Fibroblast of skin of right quadriceps (primary cell): ENCODE measurements around the gene DSP.

Experiments used
- DNase-seq: peaks from one replicate; pipeline ENCODE4 v3.0.0-alpha.2; 2013

Gene DSP, protein sequence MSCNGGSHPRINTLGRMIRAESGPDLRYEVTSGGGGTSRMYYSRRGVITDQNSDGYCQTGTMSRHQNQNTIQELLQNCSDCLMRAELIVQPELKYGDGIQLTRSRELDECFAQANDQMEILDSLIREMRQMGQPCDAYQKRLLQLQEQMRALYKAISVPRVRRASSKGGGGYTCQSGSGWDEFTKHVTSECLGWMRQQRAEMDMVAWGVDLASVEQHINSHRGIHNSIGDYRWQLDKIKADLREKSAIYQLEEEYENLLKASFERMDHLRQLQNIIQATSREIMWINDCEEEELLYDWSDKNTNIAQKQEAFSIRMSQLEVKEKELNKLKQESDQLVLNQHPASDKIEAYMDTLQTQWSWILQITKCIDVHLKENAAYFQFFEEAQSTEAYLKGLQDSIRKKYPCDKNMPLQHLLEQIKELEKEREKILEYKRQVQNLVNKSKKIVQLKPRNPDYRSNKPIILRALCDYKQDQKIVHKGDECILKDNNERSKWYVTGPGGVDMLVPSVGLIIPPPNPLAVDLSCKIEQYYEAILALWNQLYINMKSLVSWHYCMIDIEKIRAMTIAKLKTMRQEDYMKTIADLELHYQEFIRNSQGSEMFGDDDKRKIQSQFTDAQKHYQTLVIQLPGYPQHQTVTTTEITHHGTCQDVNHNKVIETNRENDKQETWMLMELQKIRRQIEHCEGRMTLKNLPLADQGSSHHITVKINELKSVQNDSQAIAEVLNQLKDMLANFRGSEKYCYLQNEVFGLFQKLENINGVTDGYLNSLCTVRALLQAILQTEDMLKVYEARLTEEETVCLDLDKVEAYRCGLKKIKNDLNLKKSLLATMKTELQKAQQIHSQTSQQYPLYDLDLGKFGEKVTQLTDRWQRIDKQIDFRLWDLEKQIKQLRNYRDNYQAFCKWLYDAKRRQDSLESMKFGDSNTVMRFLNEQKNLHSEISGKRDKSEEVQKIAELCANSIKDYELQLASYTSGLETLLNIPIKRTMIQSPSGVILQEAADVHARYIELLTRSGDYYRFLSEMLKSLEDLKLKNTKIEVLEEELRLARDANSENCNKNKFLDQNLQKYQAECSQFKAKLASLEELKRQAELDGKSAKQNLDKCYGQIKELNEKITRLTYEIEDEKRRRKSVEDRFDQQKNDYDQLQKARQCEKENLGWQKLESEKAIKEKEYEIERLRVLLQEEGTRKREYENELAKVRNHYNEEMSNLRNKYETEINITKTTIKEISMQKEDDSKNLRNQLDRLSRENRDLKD (N-terminal part only)

DNA sequence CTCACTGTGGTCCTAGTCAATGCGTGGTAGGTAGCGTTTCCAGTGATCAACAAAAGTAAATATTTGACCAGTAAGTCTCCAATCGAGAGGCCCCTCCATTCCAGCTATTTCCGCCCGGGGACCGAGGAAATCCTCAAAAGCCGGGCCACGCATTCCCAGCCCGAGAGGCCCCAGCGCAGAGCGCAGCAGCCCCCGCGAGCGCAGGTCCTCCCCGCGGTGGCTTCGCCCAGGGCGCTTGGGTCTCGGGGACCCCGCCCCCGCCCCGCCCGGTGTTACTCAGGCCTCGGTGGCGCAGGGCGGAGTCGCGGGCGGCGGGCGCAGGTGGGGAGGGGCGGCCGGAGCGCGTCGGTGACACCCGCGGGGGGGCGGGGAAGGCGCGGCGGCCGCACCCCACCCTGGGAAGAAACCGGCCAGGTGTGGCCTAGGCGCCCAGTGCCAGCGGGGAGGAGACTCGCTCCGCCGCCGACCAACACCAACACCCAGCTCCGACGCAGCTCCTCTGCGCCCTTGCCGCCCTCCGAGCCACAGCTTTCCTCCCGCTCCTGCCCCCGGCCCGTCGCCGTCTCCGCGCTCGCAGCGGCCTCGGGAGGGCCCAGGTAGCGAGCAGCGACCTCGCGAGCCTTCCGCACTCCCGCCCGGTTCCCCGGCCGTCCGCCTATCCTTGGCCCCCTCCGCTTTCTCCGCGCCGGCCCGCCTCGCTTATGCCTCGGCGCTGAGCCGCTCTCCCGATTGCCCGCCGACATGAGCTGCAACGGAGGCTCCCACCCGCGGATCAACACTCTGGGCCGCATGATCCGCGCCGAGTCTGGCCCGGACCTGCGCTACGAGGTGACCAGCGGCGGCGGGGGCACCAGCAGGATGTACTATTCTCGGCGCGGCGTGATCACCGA, at the start of gene DSP:
Gene DSP, plus strand, starts transcription at position 497 of the 890 bp plus-strand sequence. Its CDS starts 245 bp downstream, at position 742.
- DNase-seq: peak; percentile 50

DNA sequence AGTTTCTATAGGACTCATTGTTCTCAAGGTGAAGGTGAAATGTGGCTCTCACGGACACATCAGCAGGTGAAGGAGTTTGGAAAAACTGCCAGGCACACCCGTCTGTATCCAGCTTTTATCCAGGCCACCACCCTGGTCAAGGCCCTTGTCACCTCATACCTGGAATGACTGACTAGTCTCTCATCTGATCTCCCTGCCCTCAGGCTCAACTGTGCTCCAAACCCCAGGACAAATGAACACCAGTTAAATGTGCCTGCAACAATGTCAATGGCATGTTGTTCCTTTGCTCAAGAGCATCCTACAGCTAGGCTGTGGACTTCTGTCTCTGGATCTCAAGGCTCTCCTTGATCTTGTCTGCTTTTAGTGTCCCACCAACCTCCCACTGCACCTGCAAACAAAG, 47.6 kb upstream of the DSP start:
- DNase-seq: no peak

DNA sequence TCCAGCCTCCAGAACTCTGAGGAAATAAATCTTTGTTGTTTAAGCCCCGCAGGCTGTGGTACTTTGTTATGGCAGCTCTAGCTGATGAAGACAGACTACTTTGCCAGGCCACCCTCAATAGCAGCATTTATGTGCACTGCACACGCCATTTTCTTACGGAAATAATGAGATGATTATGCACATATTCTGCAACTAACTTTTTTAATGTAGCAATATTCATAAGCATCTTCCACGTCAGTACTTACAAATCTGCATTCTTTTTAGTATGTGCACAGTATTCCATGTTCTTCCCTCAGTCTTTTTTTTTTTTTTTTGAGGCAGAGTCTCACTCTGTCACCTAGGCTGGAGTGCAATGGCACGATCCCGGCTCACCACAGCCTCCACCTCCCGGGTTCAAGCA, 46.8 kb upstream of the DSP start:
- DNase-seq: no peak

DNA sequence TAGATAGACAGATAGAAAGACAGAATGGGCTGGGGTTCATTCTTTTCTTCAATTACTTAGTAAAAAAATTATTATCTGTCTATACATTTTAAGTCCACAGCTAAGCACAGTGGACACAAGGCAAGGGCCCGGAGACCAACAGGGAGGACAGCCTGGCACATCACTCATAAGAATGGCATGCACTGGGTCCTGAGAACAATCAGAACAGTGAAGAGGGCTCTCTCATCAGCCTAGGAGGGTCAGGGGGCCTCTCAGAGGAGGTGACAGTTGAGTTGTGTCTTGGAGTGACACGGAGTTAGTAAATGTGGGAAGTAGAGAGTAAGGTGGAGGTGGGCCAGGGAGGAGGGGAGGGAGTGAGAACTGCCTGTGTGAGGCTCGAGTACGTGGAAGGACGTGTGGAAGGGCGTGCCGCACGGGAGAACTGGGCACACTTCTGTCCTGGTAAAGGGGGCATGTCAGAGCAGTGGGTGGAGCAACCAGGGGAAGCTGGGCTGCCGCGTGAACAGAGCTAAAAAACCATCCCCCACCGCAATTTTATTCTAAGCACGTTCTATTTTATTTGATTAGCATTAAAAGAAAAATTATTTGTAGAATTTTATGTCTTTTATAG, 45.1 kb upstream of the DSP start:
- DNase-seq: no peak

DNA sequence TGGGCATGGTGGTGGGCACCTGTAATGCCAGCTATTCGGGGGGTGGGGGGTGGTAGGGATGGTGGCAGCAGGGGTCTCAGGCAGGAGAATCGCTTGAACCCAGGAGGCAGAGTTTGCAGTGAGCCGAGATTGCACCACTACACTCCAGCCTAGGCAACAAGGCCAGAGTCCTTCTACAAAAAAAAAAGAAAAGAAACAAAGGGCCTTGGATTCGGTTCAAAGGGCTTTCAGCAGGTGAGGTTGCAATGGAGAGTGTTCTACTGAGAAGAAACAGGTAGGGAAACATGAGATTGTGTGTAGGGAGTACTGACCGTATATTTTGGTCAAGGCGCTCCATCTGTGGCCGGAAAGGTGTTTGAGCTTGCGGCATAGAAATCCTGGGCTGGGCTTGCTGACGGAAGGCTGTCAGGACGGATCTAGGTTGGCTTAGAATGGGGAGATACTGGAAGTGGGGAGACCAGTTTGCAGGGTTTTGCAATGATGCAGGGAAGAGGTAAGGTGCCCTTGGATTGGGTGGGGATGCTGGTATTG, 40.7 kb upstream of the DSP start:
- no peak for DNase-seq

DNA sequence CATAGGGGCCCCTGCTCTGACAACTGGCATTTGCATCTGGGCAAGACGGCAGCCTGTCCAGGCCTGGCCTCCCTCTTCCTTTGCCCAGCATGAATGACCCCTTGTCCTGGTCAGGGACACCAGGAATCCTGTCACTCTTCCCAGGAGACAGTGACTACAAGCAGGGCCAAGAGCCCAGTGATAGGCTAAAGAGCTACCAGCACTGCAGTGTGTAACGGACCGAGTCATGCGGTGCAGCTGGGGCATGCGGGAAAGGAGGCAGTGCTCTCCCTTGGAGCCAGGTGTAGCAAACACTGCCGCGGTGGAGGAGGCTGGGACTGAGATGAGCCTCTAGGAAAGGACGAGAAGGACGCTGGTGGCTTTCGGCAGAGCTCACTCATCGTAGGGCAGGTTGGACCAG, 38.7 kb upstream of the DSP start:
- no peak for DNase-seq

DNA sequence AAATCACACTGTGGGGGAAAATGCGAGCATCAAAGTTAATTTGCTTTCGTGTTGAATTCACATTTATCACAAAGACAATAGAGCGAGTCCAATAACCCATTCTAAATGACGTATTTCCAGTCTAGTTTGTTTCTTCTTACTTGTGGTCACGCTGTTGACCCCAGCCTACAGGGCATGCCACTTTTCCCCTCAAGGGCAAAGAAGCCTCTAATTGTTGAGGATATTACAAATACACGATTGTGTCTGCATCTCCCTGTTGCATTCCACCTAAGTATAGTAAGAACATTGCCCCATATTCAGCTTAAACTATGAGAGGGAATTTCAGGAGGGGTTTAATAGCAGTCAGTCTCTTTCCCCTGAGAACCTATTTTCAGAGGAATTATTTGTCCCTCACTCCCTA, 37.4 kb upstream of the DSP start:
- no peak for DNase-seq

DNA sequence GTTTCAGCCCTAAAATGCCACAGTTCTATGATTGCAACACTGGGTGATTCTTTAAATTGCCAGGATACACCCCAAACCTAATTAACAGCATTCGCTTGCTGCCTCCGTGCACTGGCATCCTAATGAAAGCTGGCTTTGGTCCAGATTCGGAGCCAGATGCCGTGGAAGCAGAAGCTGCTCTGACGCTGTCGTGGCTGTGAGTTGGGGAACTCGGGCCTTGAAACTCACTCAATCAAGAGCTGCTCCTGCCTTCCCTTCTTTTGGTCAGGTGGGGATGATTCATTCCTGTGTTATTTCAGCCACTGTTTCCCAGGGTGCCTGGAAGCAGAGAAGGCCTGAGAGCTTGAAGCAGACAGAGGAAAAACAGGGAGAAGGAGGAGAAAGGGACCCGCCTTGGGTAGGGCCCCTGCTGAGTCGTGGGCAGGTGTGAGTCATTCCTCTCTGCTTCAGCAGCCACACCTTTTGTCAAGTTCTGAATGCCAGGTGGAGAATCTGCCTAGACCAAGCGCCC, 36.2 kb upstream of the DSP start:
- peak; percentile 77 for DNase-seq

DNA sequence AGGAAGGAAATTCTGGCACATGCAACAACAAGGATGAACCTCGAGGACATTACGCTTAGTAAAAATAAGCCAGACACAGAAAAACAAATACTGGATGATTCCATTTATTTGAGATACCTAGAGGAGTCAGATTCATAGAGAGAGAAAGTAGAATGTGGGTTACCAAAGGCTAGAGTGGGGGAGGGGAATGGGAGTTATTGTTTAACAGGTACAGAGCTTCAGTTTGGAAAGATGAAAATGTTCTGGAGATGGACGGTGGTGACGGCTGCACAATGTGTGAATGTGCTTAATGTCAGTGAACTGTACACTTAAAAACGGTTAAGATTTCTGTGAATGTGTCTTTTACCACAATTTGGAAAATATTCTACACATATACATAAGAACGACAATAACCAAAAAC, 33.9 kb upstream of the DSP start:
- no peak for DNase-seq

DNA sequence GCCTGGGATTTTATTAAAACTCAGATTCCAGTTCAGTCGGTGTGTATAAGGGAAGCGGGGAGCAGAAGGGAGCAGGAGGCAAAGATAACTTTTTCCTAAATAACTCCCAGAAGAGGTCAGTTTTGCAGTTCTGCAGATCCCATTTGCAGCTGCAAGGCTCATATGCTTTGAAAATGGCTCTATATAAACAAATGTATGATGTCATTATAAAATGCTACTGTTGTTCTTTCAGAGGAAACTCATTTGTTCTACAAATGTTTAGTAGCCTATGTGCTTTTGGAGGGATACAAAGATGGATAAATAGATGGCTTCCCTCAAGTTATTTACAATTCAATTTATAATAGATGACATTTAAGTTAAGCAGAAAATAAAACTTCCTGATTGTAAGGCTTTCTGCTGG, 29.2 kb upstream of the DSP start:
- DNase-seq: no peak

DNA sequence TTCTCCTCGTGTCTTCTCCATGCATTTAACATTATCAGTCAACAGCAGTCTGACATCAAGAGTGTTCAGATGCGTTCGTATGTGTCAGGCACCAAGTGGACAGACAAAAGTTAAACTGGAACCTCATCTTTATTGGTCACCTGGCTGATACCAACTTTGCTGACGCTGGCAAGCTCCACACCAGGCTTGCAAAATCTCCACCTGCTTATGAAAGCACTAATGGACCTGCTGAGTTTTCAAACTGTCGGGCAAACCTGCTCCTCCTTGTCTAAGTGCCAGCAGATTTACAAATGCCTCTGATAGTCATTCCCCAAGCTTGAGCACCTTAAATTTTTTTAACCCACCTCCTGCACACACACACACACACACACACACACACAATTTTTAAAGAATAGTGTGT, 27.9 kb upstream of the DSP start:
- no peak for DNase-seq

DNA sequence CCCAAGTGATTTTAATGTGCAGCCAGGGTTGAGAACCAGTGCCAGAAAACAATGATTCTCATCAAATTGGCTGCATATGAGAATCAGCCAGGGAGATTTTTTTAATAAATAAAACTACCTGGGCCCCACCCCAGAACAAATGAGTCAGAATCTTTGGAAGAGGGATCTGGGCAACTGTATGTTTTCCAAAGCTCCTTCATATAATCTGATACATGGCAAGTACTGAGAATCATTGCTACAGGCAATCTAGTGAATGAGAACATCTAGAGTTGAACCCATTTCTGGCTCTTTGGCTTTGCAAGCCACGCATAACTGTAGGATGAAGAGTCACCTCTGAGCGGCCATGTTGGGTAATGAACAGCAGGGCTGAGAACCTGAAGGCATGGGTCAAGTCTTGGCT, 26.1 kb upstream of the DSP start:
- DNase-seq: no peak

DNA sequence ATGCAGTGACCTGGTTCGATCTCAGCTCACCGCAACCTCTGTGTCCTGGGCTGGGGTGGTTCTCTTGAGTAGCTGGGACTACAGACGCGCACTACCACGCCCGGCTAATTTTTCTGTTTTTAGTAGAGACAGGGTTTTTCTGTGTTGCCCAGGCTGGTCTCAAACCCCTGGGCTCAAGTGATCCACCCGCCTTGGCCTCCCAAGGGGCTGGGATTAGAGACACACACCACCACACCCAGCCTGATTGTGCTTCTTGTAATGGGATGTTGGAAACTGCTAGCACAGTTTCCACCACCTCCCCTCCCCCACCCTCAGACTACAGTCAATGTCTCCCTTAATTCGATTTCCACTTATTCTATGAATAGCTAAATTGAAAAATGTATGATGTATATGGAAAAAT, 22.6 kb upstream of the DSP start:
- DNase-seq: no peak

DNA sequence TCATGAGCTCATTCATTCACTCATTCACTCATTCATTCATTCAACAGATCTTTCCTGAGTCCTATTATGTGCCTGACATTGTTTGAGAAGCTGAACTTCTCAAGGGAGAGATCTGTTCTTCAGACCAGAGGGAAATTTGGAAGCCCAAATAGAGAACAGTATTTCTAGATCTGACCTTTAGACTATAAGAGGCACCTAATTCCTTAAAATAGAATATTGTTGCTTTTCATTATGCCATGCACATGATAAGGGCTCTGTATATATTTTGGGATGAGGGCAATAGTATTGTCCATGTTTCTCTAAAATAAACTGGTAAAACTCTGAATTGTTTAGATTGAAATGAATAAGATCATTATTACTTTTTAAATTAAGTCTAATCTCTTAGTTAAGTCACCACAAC, 18.6 kb upstream of the DSP start:
- no peak for DNase-seq

DNA sequence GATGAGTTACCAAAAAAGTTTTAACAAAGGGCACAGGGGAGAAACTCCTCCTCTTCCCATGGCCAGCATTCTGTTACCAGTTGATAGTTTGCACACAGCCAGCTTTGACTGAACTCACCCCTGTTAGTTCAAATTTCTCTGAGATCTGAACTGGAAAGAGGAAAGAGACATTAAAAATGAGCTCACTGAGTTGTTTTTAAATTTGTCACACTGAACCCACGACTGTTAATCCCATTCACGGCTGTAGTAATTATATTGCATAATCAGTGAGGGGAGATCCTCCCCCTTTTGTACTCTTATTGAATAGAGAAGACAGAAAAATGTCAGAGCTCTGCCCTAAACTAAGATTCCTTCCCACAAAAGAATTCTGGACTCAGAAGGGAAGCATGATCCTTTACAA, 17.5 kb upstream of the DSP start:
- DNase-seq: peak; percentile 17

DNA sequence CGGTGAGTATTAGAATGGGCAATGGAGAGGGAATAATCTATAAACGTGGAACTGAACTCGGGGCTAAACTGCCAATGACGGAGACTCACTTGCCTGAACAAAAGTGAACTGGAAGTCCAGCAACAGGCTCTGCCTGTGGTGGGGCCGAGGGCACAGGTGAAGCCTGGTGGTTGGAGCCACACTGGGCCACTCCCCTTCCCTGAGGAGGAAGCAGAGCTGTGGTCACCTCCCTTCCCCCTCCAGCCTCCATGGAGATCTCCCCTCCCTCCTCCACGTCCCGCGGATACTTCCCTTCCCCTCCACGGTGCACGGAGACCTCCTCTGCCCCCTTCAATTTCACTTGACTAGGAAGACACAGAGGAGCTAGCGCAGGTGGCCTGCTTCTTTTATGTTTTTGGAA, 14.7 kb upstream of the DSP start:
- no peak for DNase-seq

DNA sequence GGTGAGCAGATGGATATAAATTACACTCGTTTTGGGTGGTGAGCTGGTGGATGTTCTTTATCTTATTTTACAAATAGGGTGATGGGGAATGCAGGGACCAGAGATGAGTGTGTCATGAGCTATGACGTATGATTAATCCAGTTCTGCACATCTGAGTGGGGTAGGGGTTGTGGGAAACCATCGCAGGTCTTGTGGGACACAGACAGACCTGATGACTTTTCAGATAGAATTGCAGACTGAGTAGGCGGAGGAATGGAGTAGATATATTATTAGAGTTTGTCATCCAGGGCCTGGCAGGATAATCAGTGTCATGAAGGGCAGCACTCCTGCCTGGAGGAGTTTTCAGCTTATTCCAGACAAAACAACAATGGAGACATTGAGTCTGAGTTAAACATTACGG, 12.9 kb upstream of the DSP start:
- peak; percentile 86 for DNase-seq

DNA sequence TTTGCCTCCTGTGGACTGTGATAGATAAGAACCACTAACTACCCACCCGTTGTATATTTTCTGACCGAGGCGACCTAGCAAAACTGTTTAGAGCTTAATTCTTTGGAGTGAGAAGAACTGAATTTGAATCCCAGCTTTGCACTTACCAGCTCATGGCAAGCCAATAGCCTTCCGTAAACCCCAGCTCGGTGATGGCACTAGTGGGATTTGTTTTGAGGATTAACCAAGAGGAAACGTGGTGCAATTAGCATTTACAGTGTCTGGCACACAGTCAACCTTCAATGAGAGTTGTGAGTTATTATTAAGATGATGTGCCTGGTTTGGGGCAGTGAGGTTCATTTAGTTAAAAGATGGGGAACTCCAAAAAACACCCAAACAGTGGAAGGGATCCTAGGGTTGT, 12.3 kb upstream of the DSP start:
- peak; percentile 17 for DNase-seq

DNA sequence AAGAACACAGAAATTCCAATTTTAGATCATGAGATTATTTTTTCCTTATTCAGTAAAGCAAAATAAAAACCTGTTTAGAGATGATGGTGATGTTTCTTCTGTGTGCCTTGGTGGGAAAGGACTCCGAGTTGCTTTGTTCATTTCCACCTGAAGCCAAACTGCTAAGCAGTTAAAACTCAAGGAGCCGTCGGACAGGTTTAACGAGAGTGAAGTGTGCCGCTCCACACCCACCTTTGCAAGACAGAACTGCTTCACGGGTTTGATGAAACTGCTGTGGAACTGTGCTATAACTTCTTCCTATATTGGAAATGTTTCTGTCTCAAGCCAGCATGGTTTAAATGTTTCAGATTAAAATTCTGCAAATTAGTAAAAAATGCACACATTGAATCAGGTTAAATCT, 9.2 kb upstream of the DSP start:
- no peak for DNase-seq

DNA sequence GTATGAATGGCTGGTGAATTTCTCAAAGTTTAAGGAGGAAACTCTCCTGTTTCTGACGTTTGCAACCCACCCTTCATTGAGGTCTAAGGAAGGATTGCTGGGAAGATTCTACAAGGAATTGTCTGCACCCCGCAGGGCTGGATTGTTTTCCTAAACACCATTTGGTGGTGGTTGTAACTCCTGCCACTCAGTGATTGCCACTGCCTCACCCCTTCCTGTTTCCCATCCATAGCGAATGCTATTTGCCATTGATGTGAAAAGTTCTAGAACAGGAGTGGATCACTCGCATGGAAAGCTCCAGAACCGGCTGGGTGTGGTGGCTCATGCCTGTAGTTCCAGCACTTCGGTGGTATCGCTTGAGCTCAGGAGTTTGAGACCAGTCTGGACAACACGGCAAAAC, 8.7 kb upstream of the DSP start:
- DNase-seq: no peak

DNA sequence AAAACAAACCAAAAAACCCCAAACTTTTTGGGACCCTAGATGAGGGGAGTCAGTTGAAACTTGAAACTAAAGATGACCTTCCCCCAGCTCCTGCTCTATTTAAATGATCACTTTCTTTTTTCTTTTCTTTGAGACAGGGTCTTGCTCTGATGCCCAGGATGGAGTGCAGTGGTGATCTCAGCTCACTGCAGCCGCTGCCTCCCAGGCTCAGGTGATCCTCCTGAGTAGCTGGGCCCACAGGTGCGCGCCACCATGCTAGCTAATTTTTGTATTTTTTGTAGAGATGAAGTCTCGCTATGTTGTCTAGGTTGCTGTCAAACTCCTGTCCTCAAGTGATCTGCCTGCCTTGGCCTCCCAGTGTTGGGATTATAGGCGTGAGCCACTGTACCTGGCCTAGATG, 7.3 kb upstream of the DSP start:
- no peak for DNase-seq
